Ovary (tissue), 9 donors: ENCODE measurements around the gene GOLGA6D. TPM values are rescaled to one million over a fixed set of nuclear protein-coding genes. Genes with fewer than 3 reads are reported as not detected.
A peak's percentile ranks its signal among the peaks of the same experiment; 100 is the strongest.
"Not testable (repeated sequence)": the region's sequence is repeated elsewhere in the genome, so short reads cannot be mapped to it uniquely, and the experiment has no call there.

Experiments
- DNase-seq, 5 donors: peaks; one replicate each; pipeline ENCODE4 v3.0.0-alpha.2; 2019 to 2020
- H3K27ac ChIP-seq, 2 donors: fragments of 200-600 bp; one replicate each; pipeline versions ENCODE4 v1.5.1 to v1.8.0; 2019 to 2022
- H3K27me3 ChIP-seq: fragments of 200-600 bp; one replicate; pipeline ENCODE4 v1.8.0; 2022
- H3K36me3 ChIP-seq: fragments of 200-600 bp; sonication (generic); one replicate; pipeline ENCODE4 v1.5.1; 2019
- H3K4me1 ChIP-seq: one replicate; pipeline ENCODE4 v1.8.1; 2013; ENCODE audit warnings: mild to moderate bottlenecking, moderate library complexity; ENCODE audit not compliant: insufficient read depth
- H3K4me3 ChIP-seq: fragments of 200-600 bp; sonication (generic); one replicate; pipeline ENCODE4 v1.5.1; 2017
- H3K9me3 ChIP-seq, 2 donors: fragments of 200-600 bp in 1 of 2; sonication (generic) in 1 of 2; one replicate each; pipeline versions ENCODE4 v1.5.1 to v1.8.1; 2013 to 2019; ENCODE audit warnings: mild to moderate bottlenecking in 1 of 2, moderate library complexity in 1 of 2
- CTCF ChIP-seq, 3 donors: fragments of 450-650 bp in 2 of 3; fragments of 200-600 bp in 1 of 3; IDR thresholded peaks; one replicate each; pipeline versions ENCODE4 v1.5.1 to v1.8.0; 2016 to 2022; ENCODE audit warnings: antibody characterized with exemption in 3 of 3, mild to moderate bottlenecking in 1 of 3
- EP300 ChIP-seq: sonication (generic); formaldehyde crosslinking; IDR thresholded peaks from one replicate; pipeline ENCODE4 v1.6.1; 2017; ENCODE audit warnings: antibody characterized with exemption
- POLR2A ChIP-seq: fragments of 450-650 bp; IDR thresholded peaks from one replicate; pipeline ENCODE4 v1.6.1; 2017; ENCODE audit warnings: antibody characterized with exemption, mild to moderate bottlenecking, moderate library complexity
- WGBS, 3 donors: extraction: QIAGEN DNeasy Blood & Tissue Kit in 1 of 3; methylation state at CpG; one replicate each; pipeline versions ENCODE4 v1.1.5 to v1.1.7; 2013 to 2017; 5-methylcytosine and 5-hydroxymethylcytosine counted together
- intact Hi-C, 4 donors: fragments of 100-400 bp; cut with DNase I; formaldehyde crosslinking; loops; one replicate each; pipeline versions ENCODE4 v1.11.0 to v1.15.1; 2022 to 2023
- polyA plus RNA-seq, 2 donors: library from polyadenylated mRNA; stranded (reverse); fragments of 200-250 nt in 1 of 2; fragments of 350-450 nt in 1 of 2; fragmentation: Illumina TruSeq in 1 of 2; extraction: RNeasy Lipid Tissue Mini Kit (QIAGEN cat#74804) in 1 of 2; gene quantifications; one replicate each; pipeline ENCODE4 v1.2.3, GENCODE V29; 2013 to 2014
- small RNA-seq: library from RNA; depleted of rRNA; stranded (forward); fragments of <200 nt; gene quantifications from one replicate; pipeline ENCODE3, GENCODE V24; 2016
- total RNA-seq, 7 donors: library from RNA; depleted of rRNA in 2 of 7; stranded (reverse); fragments of >200 nt in 2 of 7; fragmentation: NEBNext Ultra II Directional in 3 of 7; extraction: Animal tissue kit (Norgen Biotek cat#: 25700) in 3 of 7; gene quantifications; one replicate each; pipeline versions ENCODE4 v1.1.0 to v1.2.4, GENCODE V29; 2016 to 2023
- donor health status: DM: no; HTN: no; CAD: no; lungs with moderate emphysema.
- donor health status: DM: no; HTN: no; CAD: no.
- donor health status: Bipolar disorder and iron deficiency.
- donor health status: DM: yes; HTN: yes; CAD: no.
- donor health status: DM: no; HTN: no; CAD: no.
- donor health status: DM: yes; HTN: yes; CAD: no.

Gene GOLGA6D
- total and polyA plus RNA-seq, 9 donors, result 0.02 to 0.10 (median 0.07) TPM; not detected in 6

- Histone ChIP-seq H3K27me3 (no peaks in the 10 kb centered on the region), H3K4me1 (peaks cover 7% of the 10 kb centered on the region), H3K27ac (no peak overlapping the region), H3K9me3 (no peaks in the 10 kb centered on the region), H3K36me3 (no peaks in the 10 kb centered on the region), H3K4me3 (no peak overlapping the region)
- WGBS, 3 donors, result 83 to 86% (median 85%) methylated on average over 11 of the region's 11 CpGs
- intact Hi-C loops, result no loop called here
- TF ChIP-seq POLR2A (no peak), CTCF (IDR thresholded peaks at IDR 0.05) (no peak), EP300 (no peak)
- peak in 1 of 5 donors; percentile 15 for DNase-seq
Observed at GRCh38 chr15:75338661-75339240, 56.1 kb downstream of the GOLGA6D start.

DNA sequence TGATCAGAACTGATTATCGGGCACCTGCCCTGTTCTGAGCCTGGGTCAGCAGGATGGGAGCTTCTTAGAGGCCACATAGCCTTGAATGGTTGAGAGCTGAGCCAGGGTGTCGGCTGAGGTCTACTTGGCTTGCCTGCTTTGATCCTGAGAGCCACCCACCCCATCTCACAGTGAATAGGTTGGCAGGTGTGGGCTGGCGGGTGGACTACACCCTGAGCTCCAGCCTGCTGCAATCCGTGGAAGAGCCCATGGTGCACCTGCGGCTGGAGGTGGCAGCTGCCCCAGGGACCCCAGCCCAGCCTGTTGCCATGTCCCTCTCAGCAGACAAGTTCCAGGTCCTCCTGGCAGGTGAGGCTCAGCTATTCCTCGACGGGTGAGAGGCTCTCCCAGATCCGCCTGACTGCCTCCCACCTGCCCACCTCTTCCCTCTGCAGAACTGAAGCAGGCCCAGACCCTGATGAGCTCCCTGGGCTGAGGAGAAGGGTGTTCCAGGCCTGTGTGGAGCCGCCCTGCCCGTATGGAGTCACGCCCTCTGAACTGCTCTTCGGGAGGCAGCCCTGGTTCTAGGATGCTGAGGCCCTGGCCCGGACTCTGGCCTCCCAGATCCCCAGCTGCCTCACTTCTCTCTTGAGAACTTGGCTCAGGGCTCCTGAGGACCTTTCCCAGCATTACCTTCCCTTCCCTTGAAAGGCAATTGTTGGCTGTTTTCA is 57.1 kb downstream of the GOLGA6D start:
- intact Hi-C loops, result no loop called here
- Histone ChIP-seq H3K36me3 (no peaks in the 10 kb centered on the region), H3K9me3 (no peaks in the 10 kb centered on the region), H3K27ac (no peak overlapping the region), H3K4me1 (peaks cover 7% of the 10 kb centered on the region), H3K27me3 (no peaks in the 10 kb centered on the region), H3K4me3 (no peak overlapping the region)
- DNase-seq, result peak in 1 of 5 donors; percentile 16
- 85 to 90% (median 87%) methylated on average over 13 of the region's 13 CpGs for WGBS, 3 donors
- TF ChIP-seq CTCF (IDR thresholded peaks at IDR 0.05), result no peak
- no peak for TF ChIP-seq EP300
- no peak for TF ChIP-seq POLR2A

DNA sequence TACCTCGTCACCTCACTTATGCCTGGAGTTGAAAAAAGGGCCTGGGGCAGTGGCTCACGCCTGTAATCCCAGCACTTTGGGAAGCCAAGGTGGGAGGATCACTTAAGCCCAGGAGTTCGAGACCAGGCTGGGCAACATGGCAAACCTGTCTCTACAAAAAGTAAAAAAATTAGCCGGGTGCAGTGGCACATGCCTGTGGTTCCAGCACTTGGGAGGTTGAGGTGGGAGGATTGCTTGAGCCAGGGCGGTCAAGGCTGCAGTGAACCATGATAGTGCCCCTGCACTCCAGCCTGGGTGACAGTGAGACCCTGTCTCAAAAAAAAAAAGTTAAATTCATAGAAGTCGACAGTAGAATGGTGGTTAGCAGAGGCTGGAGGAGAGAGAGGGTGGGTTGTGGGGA is 59.6 kb downstream of the GOLGA6D start:
- DNase-seq, result no peak
- no peak overlapping the region for H3K27ac ChIP-seq
- no peaks in the 10 kb centered on the region for H3K27me3 ChIP-seq
- H3K4me3 ChIP-seq, result no peak overlapping the region
- no peak for TF ChIP-seq CTCF (IDR thresholded peaks at IDR 0.05)
- TF ChIP-seq POLR2A, result no peak
- TF ChIP-seq EP300, result no peak
- H3K9me3 ChIP-seq, result no peaks in the 10 kb centered on the region
- intact Hi-C loops, result no loop called here
- no peaks in the 10 kb centered on the region for H3K4me1 ChIP-seq
- WGBS, 3 donors, result 72 to 75% (median 73%) methylated on average over 6 of the region's 6 CpGs
- H3K36me3 ChIP-seq, result no peaks in the 10 kb centered on the region

- DNase-seq, H3K9me3 ChIP-seq, intact Hi-C loops, H3K4me1 ChIP-seq, H3K36me3 ChIP-seq, H3K27ac ChIP-seq, H3K27me3 ChIP-seq, H3K4me3 ChIP-seq: not testable (repeated sequence)
- WGBS, 3 donors, result 13 to 20% (median 19%) methylated on average over 8 of the region's 8 CpGs
Observed at GRCh38 chr15:75343953-75344352, 61.3 kb downstream of the GOLGA6D start.

Small RNAs within 50 kb of the gene (small RNA-seq; reads per million reads assigned to genes)
- gene AC068338.1, result not detected
- not detected for gene RN7SL327P
- not detected for gene RN7SL489P

Other genes starting within 250 kb of the GOLGA6D start
- gene C15orf39, start 81.0 kb upstream of the GOLGA6D start, total RNA-seq, result 10 to 100 TPM; 16.8 to 66.1 (median 46.4) TPM
- gene C15orf39, start 81.0 kb upstream of the GOLGA6D start, polyA plus RNA-seq, result 10 to 100 TPM in 1 of 2 donors, 1 to 10 TPM in 1; 4.8 to 19.5 TPM
- gene GOLGA6C, start 24.5 kb upstream of the GOLGA6D start, total RNA-seq, result not detected
- not detected for gene GOLGA6C, start 24.5 kb upstream of the GOLGA6D start, polyA plus RNA-seq
- 10 to 100 TPM; 26.2 to 48.6 (median 42.0) TPM for gene COMMD4, start 53.2 kb downstream of the GOLGA6D start, total RNA-seq
- gene COMMD4, start 53.2 kb downstream of the GOLGA6D start, polyA plus RNA-seq, result 10 to 100 TPM; 12.1 to 67.9 TPM
- gene NEIL1, start 64.2 kb downstream of the GOLGA6D start, total RNA-seq, result 10 to 100 TPM; 21.2 to 80.2 (median 36.1) TPM
- 10 to 100 TPM in 1 of 2 donors, 1 to 10 TPM in 1; 8.1 to 31.5 TPM for gene NEIL1, start 64.2 kb downstream of the GOLGA6D start, polyA plus RNA-seq
- 100 to 1,000 TPM; 166 to 277 (median 223) TPM for gene MAN2C1, start 85.8 kb downstream of the GOLGA6D start, total RNA-seq
- gene MAN2C1, start 85.8 kb downstream of the GOLGA6D start, polyA plus RNA-seq, result 100 to 1,000 TPM in 1 of 2 donors, 10 to 100 TPM in 1; 48.9 to 247 TPM
- 100 to 1,000 TPM in 4 of 7 donors, 10 to 100 TPM in 3; 40.1 to 115 (median 103) TPM for gene SIN3A, start 168.9 kb downstream of the GOLGA6D start, total RNA-seq
- 10 to 100 TPM; 29.3 to 50.6 TPM for gene SIN3A, start 168.9 kb downstream of the GOLGA6D start, polyA plus RNA-seq